ENCODE data around the gene ZNF92.

- TF ChIP-seq CTCF (IDR thresholded peaks at IDR 0.05) (no peak), POLR2A (IDR thresholded peaks at IDR 0.05) (no peak)
These were observed 3.8 kb upstream of the ZNF92 start for GRCh38 chr7:65369843-65370242.

All from adrenal gland (tissue), 5 donors.